ENCODE results near the gene FAM180A.
"Not testable (repeated sequence)": the region's sequence is repeated elsewhere in the genome, so short reads cannot be mapped to it uniquely, and the experiment has no call there.

The FAM180A gene

DNA sequence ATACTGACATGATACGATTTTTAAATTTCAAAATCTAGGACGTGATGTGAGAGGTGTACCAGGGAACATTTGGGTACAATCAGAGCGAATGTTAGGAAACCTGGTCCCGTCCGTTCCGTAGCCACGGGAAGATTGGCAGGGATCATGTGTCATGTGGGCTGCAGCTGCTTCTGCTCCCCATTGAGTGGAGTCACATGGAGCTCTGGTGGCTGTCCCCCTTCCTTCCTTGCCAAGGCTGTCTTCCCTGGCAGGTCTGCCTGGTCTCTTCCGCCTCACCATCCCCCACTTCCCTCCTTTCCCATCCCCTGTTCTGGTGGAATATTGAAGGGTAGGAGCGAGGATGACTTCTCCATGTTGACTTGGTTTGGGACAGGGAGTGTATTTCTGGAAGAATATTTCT lies 33.8 kb upstream of the FAM180A start:
- TF ChIP-seq, protein P1, sequence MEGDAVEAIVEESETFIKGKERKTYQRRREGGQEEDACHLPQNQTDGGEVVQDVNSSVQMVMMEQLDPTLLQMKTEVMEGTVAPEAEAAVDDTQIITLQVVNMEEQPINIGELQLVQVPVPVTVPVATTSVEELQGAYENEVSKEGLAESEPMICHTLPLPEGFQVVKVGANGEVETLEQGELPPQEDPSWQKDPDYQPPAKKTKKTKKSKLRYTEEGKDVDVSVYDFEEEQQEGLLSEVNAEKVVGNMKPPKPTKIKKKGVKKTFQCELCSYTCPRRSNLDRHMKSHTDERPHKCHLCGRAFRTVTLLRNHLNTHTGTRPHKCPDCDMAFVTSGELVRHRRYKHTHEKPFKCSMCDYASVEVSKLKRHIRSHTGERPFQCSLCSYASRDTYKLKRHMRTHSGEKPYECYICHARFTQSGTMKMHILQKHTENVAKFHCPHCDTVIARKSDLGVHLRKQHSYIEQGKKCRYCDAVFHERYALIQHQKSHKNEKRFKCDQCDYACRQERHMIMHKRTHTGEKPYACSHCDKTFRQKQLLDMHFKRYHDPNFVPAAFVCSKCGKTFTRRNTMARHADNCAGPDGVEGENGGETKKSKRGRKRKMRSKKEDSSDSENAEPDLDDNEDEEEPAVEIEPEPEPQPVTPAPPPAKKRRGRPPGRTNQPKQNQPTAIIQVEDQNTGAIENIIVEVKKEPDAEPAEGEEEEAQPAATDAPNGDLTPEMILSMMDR (IDR thresholded peaks at IDR 0.05; ENCODE audit: low read depth, low read length) = no peak
- DNase-seq (ENCODE audit: extremely low read depth, low read depth) = no peak

DNA sequence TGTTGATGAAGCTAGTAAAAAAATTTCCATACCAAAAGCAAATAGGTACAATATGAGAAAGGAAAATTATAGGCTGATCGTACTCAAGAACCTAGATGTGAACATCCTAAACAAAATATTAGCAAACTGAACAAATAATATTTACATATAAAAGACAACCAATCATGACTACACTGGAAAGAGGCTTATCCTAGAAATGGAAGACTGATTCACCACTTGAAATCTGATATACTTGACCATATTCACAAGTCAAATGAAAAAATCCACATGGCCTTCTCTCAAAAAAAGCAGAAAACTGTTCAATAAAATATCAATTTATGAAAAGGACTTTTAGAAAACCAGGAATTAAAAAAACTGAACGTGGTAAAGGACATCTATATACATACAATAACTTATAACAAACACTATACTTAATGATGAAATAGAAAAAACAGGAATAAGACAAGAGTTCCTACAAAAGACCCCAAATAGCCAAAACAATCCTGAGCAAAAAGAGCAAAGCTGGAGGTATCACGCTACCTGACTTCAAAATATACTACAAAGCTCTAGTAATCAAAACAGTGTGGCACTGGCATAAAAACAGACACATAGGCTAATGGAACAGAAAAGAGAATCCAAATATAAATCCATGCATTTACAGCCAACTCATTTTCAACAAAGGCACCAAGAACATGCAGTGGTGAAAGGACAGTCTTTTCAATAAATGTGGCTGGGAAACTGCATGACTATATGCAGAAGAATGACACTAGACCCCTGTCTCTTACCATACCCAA lies 29.2 kb upstream of the FAM180A start:
- TF ChIP-seq, protein P1 (IDR thresholded peaks at IDR 0.05; ENCODE audit: low read depth, low read length) = no peak
- DNase-seq (ENCODE audit: extremely low read depth, low read depth) = no peak

DNA sequence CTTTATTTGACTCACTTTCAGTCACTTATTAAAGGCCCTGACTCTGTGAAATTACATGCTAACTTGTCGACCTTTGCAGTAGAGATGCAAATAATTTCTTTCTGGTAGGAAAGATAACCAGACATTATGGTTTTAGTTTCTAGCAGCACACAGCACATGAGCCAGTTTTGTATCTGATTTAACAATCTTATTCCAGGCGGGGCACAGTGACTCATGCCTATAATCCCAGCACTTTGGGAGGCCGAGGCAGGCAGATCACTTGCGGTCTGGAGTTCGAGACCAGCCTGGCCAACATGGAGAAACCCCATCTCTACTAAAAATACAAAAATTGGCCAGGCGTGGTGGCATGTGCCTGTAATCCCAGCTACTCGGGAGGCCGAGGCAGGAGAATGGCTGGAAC lies 27.3 kb upstream of the FAM180A start:
- DNase-seq (ENCODE audit: extremely low read depth, low read depth) = not testable (repeated sequence)

DNA sequence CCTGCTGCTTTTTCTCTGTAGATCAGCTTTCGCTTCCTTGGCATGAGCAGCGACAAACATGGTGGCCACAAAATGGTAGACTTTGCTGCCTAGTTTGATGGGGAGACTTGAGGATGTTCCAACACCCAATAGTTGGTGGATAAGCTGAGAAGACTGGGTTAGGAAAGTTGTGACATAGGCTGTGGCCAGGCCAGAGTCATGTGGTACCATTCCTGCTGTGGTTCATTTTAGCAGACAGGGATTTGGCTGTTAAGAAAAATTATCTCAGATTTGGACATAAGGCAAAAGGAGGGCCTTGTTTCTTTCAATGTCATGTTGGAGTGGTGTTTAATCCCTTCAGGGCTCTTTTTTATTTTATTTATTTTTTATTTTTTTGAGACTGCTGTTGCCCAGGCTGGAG lies 26.6 kb upstream of the FAM180A start:
- no peak for DNase-seq (ENCODE audit: extremely low read depth, low read depth)

DNA sequence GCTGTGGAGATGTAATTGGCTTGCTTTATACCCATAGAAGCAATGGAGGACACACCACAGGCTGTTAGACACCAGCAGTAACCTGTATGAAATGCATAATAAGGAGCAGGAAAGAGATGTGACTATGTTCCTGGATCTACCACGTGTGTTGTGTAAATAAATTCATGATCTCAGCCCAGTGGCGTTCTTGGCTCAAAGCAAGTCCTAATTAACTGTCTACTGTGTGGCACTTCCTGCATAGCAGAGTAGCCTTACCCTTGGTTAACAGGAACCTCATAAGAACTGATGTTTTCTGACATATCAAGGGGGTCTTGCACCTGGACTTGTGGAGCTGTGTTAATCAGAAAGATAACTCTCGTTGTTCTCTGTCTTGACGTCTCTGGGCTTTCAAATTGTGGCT lies 25.7 kb upstream of the FAM180A start:
- TF ChIP-seq, protein P1 (IDR thresholded peaks at IDR 0.05; ENCODE audit: low read depth, low read length) = no peak
- DNase-seq (ENCODE audit: extremely low read depth, low read depth) = no peak

More for the DNA sequence above, 26.6 kb upstream of the FAM180A start:
- TF ChIP-seq, protein P1 (IDR thresholded peaks at IDR 0.05; ENCODE audit: low read depth, low read length) = no peak

DNA sequence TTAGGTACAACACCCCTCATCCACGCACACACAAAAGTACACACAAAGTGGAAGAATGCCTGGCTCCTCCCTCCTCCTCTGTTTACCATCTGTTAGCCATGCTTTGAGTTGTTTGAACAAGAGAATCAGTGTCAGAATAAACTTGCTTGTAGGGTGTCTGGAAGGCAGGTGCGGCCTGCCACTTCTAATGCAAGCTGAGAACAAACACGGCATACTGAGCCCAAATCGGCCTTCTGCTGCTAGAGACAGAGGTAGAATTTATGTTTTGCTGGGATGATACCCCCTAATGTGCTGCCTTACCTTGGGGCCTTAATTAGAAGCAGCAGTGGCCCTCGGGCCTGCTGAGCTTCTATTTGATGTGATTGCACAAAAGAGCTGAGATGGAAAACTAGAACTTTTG lies 24.9 kb upstream of the FAM180A start:
- no peak for DNase-seq (ENCODE audit: extremely low read depth, low read depth)
- TF ChIP-seq, protein P1 (IDR thresholded peaks at IDR 0.05; ENCODE audit: low read depth, low read length) = no peak

DNA sequence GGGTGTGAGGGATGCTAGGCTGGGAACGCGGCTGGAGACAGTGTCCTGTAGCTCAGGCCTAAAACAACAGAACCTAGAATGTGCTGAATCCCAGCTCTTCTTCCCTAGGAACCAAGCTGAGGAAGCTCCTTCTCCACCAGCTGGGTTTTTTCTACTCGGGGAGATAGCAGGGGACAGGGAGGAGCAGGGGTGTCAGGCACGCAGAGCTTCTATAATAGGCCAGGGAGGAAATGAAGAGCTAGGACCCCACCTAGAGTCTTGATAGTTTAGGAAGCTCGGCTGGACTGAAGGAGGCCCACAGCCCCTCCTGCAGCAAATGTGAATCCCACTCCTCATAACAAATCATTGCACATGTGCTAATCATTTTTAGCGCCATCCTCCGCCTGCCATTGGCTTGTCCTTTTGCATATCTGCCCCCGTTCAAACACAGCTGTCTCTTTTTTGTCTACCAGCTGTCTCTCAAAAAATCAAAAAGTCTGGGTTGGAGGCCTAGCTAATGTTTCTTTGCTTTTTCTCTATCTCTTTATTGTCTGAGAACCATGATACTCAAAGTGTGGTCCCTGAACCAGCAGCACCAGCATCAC lies 24.1 kb upstream of the FAM180A start:
- DNase-seq (ENCODE audit: extremely low read depth, low read depth) = no peak
- TF ChIP-seq, protein P1 (IDR thresholded peaks at IDR 0.05; ENCODE audit: low read depth, low read length) = no peak
